ENCODE results near the gene CD74.
A peak's percentile ranks its signal among the peaks of the same experiment; 100 is the strongest.

DNA sequence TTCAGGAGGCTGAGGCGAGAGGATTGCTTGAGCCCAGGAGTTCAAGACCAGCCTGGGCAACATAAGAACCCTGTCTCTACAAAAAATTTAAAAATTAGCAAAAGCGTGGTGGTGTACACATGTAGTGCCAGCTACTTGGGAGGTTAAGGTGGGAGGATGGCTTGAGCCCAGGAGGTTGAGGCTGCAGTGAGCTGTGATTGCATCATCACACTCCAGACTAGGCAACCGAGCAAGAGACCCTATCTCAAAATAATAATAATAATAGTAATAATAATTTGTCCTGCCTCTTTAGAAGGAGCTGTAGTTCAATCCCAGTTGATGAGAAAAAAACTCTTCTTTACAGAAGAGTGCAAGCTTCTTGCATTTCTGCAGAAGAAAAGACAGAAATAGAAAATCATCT is 10.0 kb upstream of the CD74 start:
- no peak for TF ChIP-seq ARNT (IDR thresholded peaks at IDR 0.05)
- TF ChIP-seq, protein P1, sequence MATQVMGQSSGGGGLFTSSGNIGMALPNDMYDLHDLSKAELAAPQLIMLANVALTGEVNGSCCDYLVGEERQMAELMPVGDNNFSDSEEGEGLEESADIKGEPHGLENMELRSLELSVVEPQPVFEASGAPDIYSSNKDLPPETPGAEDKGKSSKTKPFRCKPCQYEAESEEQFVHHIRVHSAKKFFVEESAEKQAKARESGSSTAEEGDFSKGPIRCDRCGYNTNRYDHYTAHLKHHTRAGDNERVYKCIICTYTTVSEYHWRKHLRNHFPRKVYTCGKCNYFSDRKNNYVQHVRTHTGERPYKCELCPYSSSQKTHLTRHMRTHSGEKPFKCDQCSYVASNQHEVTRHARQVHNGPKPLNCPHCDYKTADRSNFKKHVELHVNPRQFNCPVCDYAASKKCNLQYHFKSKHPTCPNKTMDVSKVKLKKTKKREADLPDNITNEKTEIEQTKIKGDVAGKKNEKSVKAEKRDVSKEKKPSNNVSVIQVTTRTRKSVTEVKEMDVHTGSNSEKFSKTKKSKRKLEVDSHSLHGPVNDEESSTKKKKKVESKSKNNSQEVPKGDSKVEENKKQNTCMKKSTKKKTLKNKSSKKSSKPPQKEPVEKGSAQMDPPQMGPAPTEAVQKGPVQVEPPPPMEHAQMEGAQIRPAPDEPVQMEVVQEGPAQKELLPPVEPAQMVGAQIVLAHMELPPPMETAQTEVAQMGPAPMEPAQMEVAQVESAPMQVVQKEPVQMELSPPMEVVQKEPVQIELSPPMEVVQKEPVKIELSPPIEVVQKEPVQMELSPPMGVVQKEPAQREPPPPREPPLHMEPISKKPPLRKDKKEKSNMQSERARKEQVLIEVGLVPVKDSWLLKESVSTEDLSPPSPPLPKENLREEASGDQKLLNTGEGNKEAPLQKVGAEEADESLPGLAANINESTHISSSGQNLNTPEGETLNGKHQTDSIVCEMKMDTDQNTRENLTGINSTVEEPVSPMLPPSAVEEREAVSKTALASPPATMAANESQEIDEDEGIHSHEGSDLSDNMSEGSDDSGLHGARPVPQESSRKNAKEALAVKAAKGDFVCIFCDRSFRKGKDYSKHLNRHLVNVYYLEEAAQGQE (IDR thresholded peaks at IDR 0.05; ENCODE audit: borderline replicate concordance in 1 of 2, low read depth in 1 of 2, low read length in 2 of 2): no peak
- TF ChIP-seq YY1 (IDR thresholded peaks at IDR 0.05; ENCODE audit: insufficient read depth, insufficient replicate concordance, low read depth, low read length): no peak
- peak; percentile 42; the same call in 1 of the 2 replicates for TF ChIP-seq CEBPB (IDR thresholded peaks at IDR 0.05; ENCODE audit: borderline replicate concordance, low read depth, low read length)

Data from HepG2 (cell line).